COLO668 (cell line): ENCODE measurements around the gene PDCD1.
"Not testable (repeated sequence)": the region's sequence is repeated elsewhere in the genome, so short reads cannot be mapped to it uniquely, and the experiment has no call there.

Experiments used
- DNase-seq: peaks from one replicate; lab custom pipeline; 2025; ENCODE audit not compliant: unreplicated experiment; lab: John Stamatoyannopoulos, UW

Gene PDCD1

GRCh38 chr2:241801611-241802420 is 56.9 kb downstream of the PDCD1 start:
- DNase-seq = no peak

GRCh38 chr2:241800198-241800903 is 58.3 kb downstream of the PDCD1 start:
- not testable (repeated sequence) for DNase-seq
